DND-41 (cell line): Measurements from ENCODE around the gene TSTD2.

Source experiments
- ATAC-seq: fragments of 200-7000 bp; cut with Tn5 transposase; 3 replicates; pipeline ENCODE4 v1.9.1; 2021; ENCODE audit warnings: low read depth; ENCODE audit not compliant: insufficient read depth
- DNase-seq: peaks from one replicate; pipeline ENCODE4 v3.0.0-alpha.2; 2020
- H2AFZ ChIP-seq: 2 replicates; pipeline ENCODE4 v1.6.0; 2012; ENCODE audit warnings: low read depth, low read length
- H3K27ac ChIP-seq: 2 replicates; pipeline ENCODE4 v1.5.1; 2012; ENCODE audit warnings: low read length, inconsistent platforms
- H3K27me3 ChIP-seq: fragments of 200-600 bp; sonication (generic); 2 replicates; pipeline ENCODE4 v1.6.0; 2012; ENCODE audit warnings: low read length, mild to moderate bottlenecking, inconsistent platforms; ENCODE audit not compliant: insufficient read depth, poor library complexity
- H3K36me3 ChIP-seq: 2 replicates; pipeline ENCODE4 v1.5.1; 2012; ENCODE audit warnings: low read length, inconsistent platforms; ENCODE audit not compliant: insufficient read depth
- H3K4me1 ChIP-seq: 2 replicates; pipeline ENCODE4 v1.5.1; 2012; ENCODE audit warnings: mild to moderate bottlenecking, low read length; ENCODE audit not compliant: insufficient read depth
- H3K4me2 ChIP-seq: 2 replicates; pipeline ENCODE4 v1.6.0; 2012; ENCODE audit warnings: mild to moderate bottlenecking, moderate library complexity, low read length, inconsistent platforms; ENCODE audit not compliant: insufficient read depth
- H3K4me3 ChIP-seq, 2 experiments: fragments of 200-600 bp in 1 of 2; shearing (Covaris generic) in 1 of 2; 2 replicates each; pipeline ENCODE4 v1.5.1; 2012 to 2016; ENCODE audit warnings: inconsistent platforms in 2 of 2, low read length in 2 of 2, mild to moderate bottlenecking in 2 of 2, low read depth in 1 of 2, moderate library complexity in 1 of 2
- H3K79me2 ChIP-seq: 2 replicates; pipeline ENCODE4 v1.6.0; 2012; ENCODE audit warnings: low read length, inconsistent platforms; ENCODE audit not compliant: insufficient read depth
- H3K9ac ChIP-seq: 2 replicates; pipeline ENCODE4 v1.6.0; 2012; ENCODE audit warnings: low read depth, mild to moderate bottlenecking, inconsistent platforms, low read length, moderate library complexity
- H3K9me3 ChIP-seq: 2 replicates; pipeline ENCODE4 v1.5.1; 2012; ENCODE audit warnings: low read length, moderate library complexity, mild to moderate bottlenecking, inconsistent platforms; ENCODE audit not compliant: insufficient read depth, severe bottlenecking
- H4K20me1 ChIP-seq: 2 replicates; pipeline ENCODE4 v1.6.0; 2012; ENCODE audit warnings: low read length; ENCODE audit not compliant: insufficient read depth
- CTCF ChIP-seq: IDR thresholded peaks from 2 replicates; pipeline ENCODE4 v1.5.1; 2012; ENCODE audit warnings: borderline replicate concordance, low read length, moderate library complexity, mild to moderate bottlenecking; ENCODE audit not compliant: poor library complexity, severe bottlenecking; ENCODE audit errors: extremely low read depth
- EZH2 ChIP-seq: IDR thresholded peaks from 3 replicates; pipeline ENCODE4 v1.6.1; 2012; ENCODE audit warnings: borderline replicate concordance, low read depth, mild to moderate bottlenecking, moderate library complexity, low read length, inconsistent platforms; ENCODE audit not compliant: severe bottlenecking

Gene TSTD2

GRCh38 chr9:97555164-97555563 is 78.0 kb downstream of the TSTD2 start:
- TF ChIP-seq EZH2: no peak
- TF ChIP-seq CTCF: no peak

GRCh38 chr9:97554566-97555075 is 78.5 kb downstream of the TSTD2 start:
- no peaks in the 10 kb centered on the region for H4K20me1 ChIP-seq
- H2AFZ ChIP-seq: no peak overlapping the region
- no peak overlapping the region for H3K4me2 ChIP-seq
- no peaks in the 10 kb centered on the region for H3K36me3 ChIP-seq
- no peaks in the 10 kb centered on the region for H3K79me2 ChIP-seq
- H3K4me3 ChIP-seq: no peak overlapping the region
- no peak for ATAC-seq
- H3K27me3 ChIP-seq: peaks cover 5% of the 10 kb centered on the region
- H3K4me1 ChIP-seq: no peaks in the 10 kb centered on the region
- H3K27ac ChIP-seq: no peak overlapping the region
- no peaks in the 10 kb centered on the region for H3K9me3 ChIP-seq
- TF ChIP-seq EZH2 (no peak), CTCF (no peak)
- DNase-seq: no peak
- no peak overlapping the region for H3K9ac ChIP-seq

More at GRCh38 chr9:97555164-97555563, 78.0 kb downstream of the TSTD2 start:
- Histone ChIP-seq H3K27ac (no peak overlapping the region), H3K36me3 (no peaks in the 10 kb centered on the region), H3K79me2 (no peaks in the 10 kb centered on the region), H3K4me2 (no peak overlapping the region), H3K9ac (no peak overlapping the region), H2AFZ (no peak overlapping the region), H3K4me3 (no peak overlapping the region), H3K9me3 (no peaks in the 10 kb centered on the region), H4K20me1 (no peaks in the 10 kb centered on the region), H3K4me1 (no peaks in the 10 kb centered on the region), H3K27me3 (peaks cover 5% of the 10 kb centered on the region)
- DNase-seq (no peak), ATAC-seq (no peak)

GRCh38 chr9:97553841-97554240 is 79.3 kb downstream of the TSTD2 start:
- H3K36me3 ChIP-seq: no peaks in the 10 kb centered on the region
- H3K9ac ChIP-seq: no peak overlapping the region
- ATAC-seq: no peak
- H3K4me1 ChIP-seq: no peaks in the 10 kb centered on the region
- no peak overlapping the region for H3K4me2 ChIP-seq
- no peak for DNase-seq
- H3K27ac ChIP-seq: no peak overlapping the region
- H3K79me2 ChIP-seq: no peaks in the 10 kb centered on the region
- H2AFZ ChIP-seq: no peak overlapping the region
- peaks cover 5% of the 10 kb centered on the region for H3K27me3 ChIP-seq
- no peak for TF ChIP-seq EZH2
- H3K4me3 ChIP-seq: no peak overlapping the region
- H4K20me1 ChIP-seq: no peaks in the 10 kb centered on the region
- H3K9me3 ChIP-seq: no peaks in the 10 kb centered on the region

GRCh38 chr9:97553141-97553540 is 80.0 kb downstream of the TSTD2 start:
- H3K9me3 ChIP-seq: no peaks in the 10 kb centered on the region
- H3K9ac ChIP-seq: no peak overlapping the region
- H3K4me3 ChIP-seq: no peak overlapping the region
- TF ChIP-seq CTCF: no peak
- no peak for TF ChIP-seq EZH2
- H3K4me2 ChIP-seq: no peak overlapping the region
- no peak overlapping the region for H2AFZ ChIP-seq
- H3K4me1 ChIP-seq: no peaks in the 10 kb centered on the region
- no peaks in the 10 kb centered on the region for H3K79me2 ChIP-seq
- no peaks in the 10 kb centered on the region for H3K36me3 ChIP-seq
- no peaks in the 10 kb centered on the region for H4K20me1 ChIP-seq
- ATAC-seq (no peak), DNase-seq (no peak)
- H3K27ac ChIP-seq: no peak overlapping the region
- peaks cover 5% of the 10 kb centered on the region for H3K27me3 ChIP-seq
